ENCODE results near the gene C19orf81. TPM values are rescaled to one million over a fixed set of nuclear protein-coding genes. Genes with fewer than 3 reads are reported as not detected.

The C19orf81 gene
- total RNA-seq, 1 experiment from 2014 or later: not detected

GRCh38 chr19:50629801-50630200, 19.4 kb upstream of the C19orf81 start:
- intact Hi-C loops (cut with micrococcal nuclease; ENCODE audit: unreplicated experiment): no loop called here
- no TSS peak for BruUV-seq (replicated peaks)

GRCh38 chr19:50632151-50632835, 17.0 kb upstream of the C19orf81 start:
- Histone ChIP-seq H3K4me2 (no peak overlapping the region), H2AFZ (no peak overlapping the region), H3F3A (ENCODE audit: insufficient read depth, low read depth) (no peaks in the 10 kb centered on the region), H3K9me2 (ENCODE audit: insufficient read depth) (no peaks in the 10 kb centered on the region), H3K4me3 (no peak overlapping the region), H3K36me3 (ENCODE audit: low read depth) (no peaks in the 10 kb centered on the region), H3K27me3 (ENCODE audit: insufficient read depth, low read depth) (peaks cover 88% of the 10 kb centered on the region), H4K20me1 (ENCODE audit: insufficient read depth) (no peaks in the 10 kb centered on the region), H3K79me2 (ENCODE audit: low read depth) (no peaks in the 10 kb centered on the region), H3K27ac (no peak overlapping the region), H3K9me3 (ENCODE audit: insufficient read depth, low read depth) (peaks cover 11% of the 10 kb centered on the region), H3K4me1 (replicated peaks; ENCODE audit: insufficient read depth) (no peaks in the 10 kb centered on the region)
- TF ChIP-seq CTCF (conservative IDR thresholded peaks at IDR 0.05): peak; percentile 25; the same call in 1 of the 2 replicates
- TF ChIP-seq EZH2 (IDR thresholded peaks at IDR 0.05; ENCODE audit: low read depth): no peak
- intact Hi-C loops (cut with micrococcal nuclease; ENCODE audit: unreplicated experiment): no loop called here
- no peak for DNase-seq
- ChIA-PET POLR2A (ENCODE audit: unreplicated experiment) (no interaction called here), CTCF (no interaction called here)
- no TSS peak for BruUV-seq (replicated peaks)

More at GRCh38 chr19:50629801-50630200, 19.4 kb upstream of the C19orf81 start:
- H3K79me2 ChIP-seq (ENCODE audit: low read depth): no peaks in the 10 kb centered on the region
- ChIA-PET POLR2A (ENCODE audit: unreplicated experiment) (no interaction called here), CTCF (no interaction called here)
- no peak overlapping the region for H3K4me2 ChIP-seq
- H3K9me2 ChIP-seq (ENCODE audit: insufficient read depth): no peaks in the 10 kb centered on the region
- peaks cover 88% of the 10 kb centered on the region for H3K27me3 ChIP-seq (ENCODE audit: insufficient read depth, low read depth)
- H4K20me1 ChIP-seq (ENCODE audit: insufficient read depth): no peaks in the 10 kb centered on the region; the same call in none of the 2 replicates
- no peak overlapping the region for H3K27ac ChIP-seq
- H3F3A ChIP-seq (ENCODE audit: insufficient read depth, low read depth): no peaks in the 10 kb centered on the region
- no peaks in the 10 kb centered on the region for H3K4me1 ChIP-seq (replicated peaks; ENCODE audit: insufficient read depth)
- H3K4me3 ChIP-seq: no peak overlapping the region
- TF ChIP-seq CTCF (conservative IDR thresholded peaks at IDR 0.05) (no peak), EZH2 (IDR thresholded peaks at IDR 0.05; ENCODE audit: low read depth) (no peak)
- H3K36me3 ChIP-seq (ENCODE audit: low read depth): no peaks in the 10 kb centered on the region
- peaks cover 11% of the 10 kb centered on the region for H3K9me3 ChIP-seq (ENCODE audit: insufficient read depth, low read depth)
- H2AFZ ChIP-seq: no peak overlapping the region
- no peak for DNase-seq

GRCh38 chr19:50633359-50633758, 15.9 kb upstream of the C19orf81 start:
- H3K79me2 ChIP-seq (ENCODE audit: low read depth): no peaks in the 10 kb centered on the region
- intact Hi-C loops (cut with micrococcal nuclease; ENCODE audit: unreplicated experiment): no loop called here
- H3K9me2 ChIP-seq (ENCODE audit: insufficient read depth): no peaks in the 10 kb centered on the region
- TF ChIP-seq CTCF (conservative IDR thresholded peaks at IDR 0.05): no peak
- TF ChIP-seq EZH2 (IDR thresholded peaks at IDR 0.05; ENCODE audit: low read depth): no peak
- no peaks in the 10 kb centered on the region for H3F3A ChIP-seq (ENCODE audit: insufficient read depth, low read depth)
- H3K9me3 ChIP-seq (ENCODE audit: insufficient read depth, low read depth): peaks cover 11% of the 10 kb centered on the region
- no peak for DNase-seq
- no peak overlapping the region for H3K4me2 ChIP-seq
- no peaks in the 10 kb centered on the region for H3K36me3 ChIP-seq (ENCODE audit: low read depth)
- H4K20me1 ChIP-seq (ENCODE audit: insufficient read depth): no peaks in the 10 kb centered on the region
- no peak overlapping the region for H3K27ac ChIP-seq
- H3K4me3 ChIP-seq: no peak overlapping the region
- ChIA-PET CTCF (no interaction called here), POLR2A (ENCODE audit: unreplicated experiment) (no interaction called here)
- H3K4me1 ChIP-seq (replicated peaks; ENCODE audit: insufficient read depth): no peaks in the 10 kb centered on the region
- H2AFZ ChIP-seq: no peak overlapping the region
- H3K27me3 ChIP-seq (ENCODE audit: insufficient read depth, low read depth): peaks cover 88% of the 10 kb centered on the region
- BruUV-seq (replicated peaks): no TSS peak
